Non-pigmented ciliary epithelial cell (primary cell): ENCODE results near the gene C1orf87.

ENCODE experiments used
- DNase-seq: peaks from one replicate; pipeline ENCODE4 v3.0.0-alpha.2; 2010; ENCODE audit warnings: low read depth

C1orf87 gene

GRCh38 chr1:60073605-60074278 lies at the start of gene C1orf87:
C1orf87 (minus strand) TSS chr1:60073770; CDS start chr1:60072643, 1,127 bp downstream.
- DNase-seq: no peak

GRCh38 chr1:60118085-60118484 lies 44.5 kb upstream of the C1orf87 start:
- no peak for DNase-seq

GRCh38 chr1:60114745-60115318 lies 41.3 kb upstream of the C1orf87 start:
- no peak for DNase-seq

- no peak for DNase-seq
Measured at GRCh38 chr1:60113596-60113995, 40.0 kb upstream of the C1orf87 start.

- no peak for DNase-seq
Measured at GRCh38 chr1:60113028-60113427, 39.5 kb upstream of the C1orf87 start.

GRCh38 chr1:60111716-60112115 lies 38.1 kb upstream of the C1orf87 start:
- no peak for DNase-seq

GRCh38 chr1:60111118-60111517 lies 37.5 kb upstream of the C1orf87 start:
- DNase-seq: no peak

- DNase-seq: no peak
Measured at GRCh38 chr1:60108196-60108595, 34.6 kb upstream of the C1orf87 start.

GRCh38 chr1:60103186-60103585 lies 29.6 kb upstream of the C1orf87 start:
- no peak for DNase-seq

- DNase-seq: no peak
Measured at GRCh38 chr1:60102267-60103061, 28.9 kb upstream of the C1orf87 start.

GRCh38 chr1:60101516-60101915 lies 27.9 kb upstream of the C1orf87 start:
- DNase-seq: no peak

- no peak for DNase-seq
Measured at GRCh38 chr1:60091195-60091715, 17.7 kb upstream of the C1orf87 start.

GRCh38 chr1:60090655-60091054 lies 17.1 kb upstream of the C1orf87 start:
- no peak for DNase-seq

GRCh38 chr1:60088620-60089155 lies 15.1 kb upstream of the C1orf87 start:
- no peak for DNase-seq

- no peak for DNase-seq
Measured at GRCh38 chr1:60087681-60088080, 14.1 kb upstream of the C1orf87 start.

GRCh38 chr1:60078182-60078581 lies 4.6 kb upstream of the C1orf87 start:
- DNase-seq: no peak

- DNase-seq: no peak
Measured at GRCh38 chr1:60071296-60071695, 2.3 kb downstream of the C1orf87 start.

GRCh38 chr1:60069691-60070090 lies 3.9 kb downstream of the C1orf87 start:
- DNase-seq: no peak

- DNase-seq: no peak
Measured at GRCh38 chr1:60068393-60069045, 5.1 kb downstream of the C1orf87 start.

- DNase-seq: no peak
Measured at GRCh38 chr1:60066001-60066400, 7.6 kb downstream of the C1orf87 start.

GRCh38 chr1:60065199-60065598 lies 8.4 kb downstream of the C1orf87 start:
- DNase-seq: no peak

- no peak for DNase-seq
Measured at GRCh38 chr1:60063561-60063960, 10.0 kb downstream of the C1orf87 start.
